ENCODE data around the gene ZNF124.

ZNF124 gene

DNA sequence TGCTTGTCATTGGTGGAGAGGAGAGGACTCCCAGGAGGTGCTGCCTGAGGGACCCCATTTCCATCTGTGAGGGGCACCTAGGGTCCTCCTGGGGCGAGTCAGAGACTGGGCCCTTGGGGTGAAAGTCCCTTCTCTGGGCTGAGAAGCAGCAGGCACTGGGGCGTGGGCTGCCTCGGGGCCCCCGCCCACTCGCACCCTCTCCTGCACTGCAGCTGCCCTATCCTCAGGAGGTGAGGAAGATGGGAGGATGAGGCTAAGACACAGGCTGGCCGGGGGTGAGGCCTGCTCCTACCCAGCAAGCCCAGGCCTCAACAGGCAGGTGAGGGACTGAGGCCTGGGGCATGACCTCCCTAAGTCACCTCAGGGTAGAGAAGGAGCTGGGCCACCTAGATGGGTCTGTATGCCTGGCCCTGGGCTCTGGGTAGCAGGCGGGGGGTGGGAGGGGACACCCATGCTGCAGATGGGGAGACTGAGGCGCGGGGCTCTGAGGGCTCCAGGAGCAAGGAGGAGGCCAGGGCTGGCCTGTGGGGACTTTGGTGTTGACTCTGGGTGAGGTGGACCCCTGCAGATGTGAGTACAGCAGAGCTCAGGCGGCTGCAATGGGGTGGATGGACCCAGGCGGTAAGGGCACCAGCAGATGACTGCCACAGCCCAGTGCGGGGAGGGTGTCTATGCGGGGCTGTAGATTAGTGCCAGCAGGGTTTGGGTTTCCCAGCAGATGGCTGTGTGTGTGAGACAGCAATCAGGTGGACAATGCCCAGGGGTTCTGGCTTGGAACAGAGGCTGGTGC is 57.3 kb downstream of the ZNF124 start:
- FAIRE-seq (no peak), DNase-seq (ENCODE audit: insufficient read length, low spot score) (no peak)
- TF ChIP-seq POU2F2 (IDR thresholded peaks at IDR 0.05; ENCODE audit: low read depth, low read length) (no peak), TAF1 (IDR thresholded peaks at IDR 0.05; ENCODE audit: low read depth, low read length) (no peak), POLR2A (IDR thresholded peaks at IDR 0.05; ENCODE audit: low read depth, low read length) (no peak), POLR2AphosphoS5 (IDR thresholded peaks at IDR 0.05; ENCODE audit: low read depth, low read length) (no peak), SPI1 (IDR thresholded peaks at IDR 0.05; ENCODE audit: low read depth, low read length) (no peak), PAX5 (IDR thresholded peaks at IDR 0.05; ENCODE audit: insufficient read depth, low read length, severe bottlenecking) (no peak)

- TF ChIP-seq POLR2A (IDR thresholded peaks at IDR 0.05; ENCODE audit: low read depth, low read length) (no peak), POU2F2 (IDR thresholded peaks at IDR 0.05; ENCODE audit: low read depth, low read length) (no peak), PAX5 (IDR thresholded peaks at IDR 0.05; ENCODE audit: insufficient read depth, low read length, severe bottlenecking) (no peak), SPI1 (IDR thresholded peaks at IDR 0.05; ENCODE audit: low read depth, low read length) (no peak), POLR2AphosphoS5 (IDR thresholded peaks at IDR 0.05; ENCODE audit: low read depth, low read length) (no peak), TAF1 (IDR thresholded peaks at IDR 0.05; ENCODE audit: low read depth, low read length) (no peak)
- FAIRE-seq (no peak), DNase-seq (ENCODE audit: insufficient read length, low spot score) (no peak)
Observed at GRCh38 chr1:247113733-247114271, 58.0 kb downstream of the ZNF124 start.

DNA sequence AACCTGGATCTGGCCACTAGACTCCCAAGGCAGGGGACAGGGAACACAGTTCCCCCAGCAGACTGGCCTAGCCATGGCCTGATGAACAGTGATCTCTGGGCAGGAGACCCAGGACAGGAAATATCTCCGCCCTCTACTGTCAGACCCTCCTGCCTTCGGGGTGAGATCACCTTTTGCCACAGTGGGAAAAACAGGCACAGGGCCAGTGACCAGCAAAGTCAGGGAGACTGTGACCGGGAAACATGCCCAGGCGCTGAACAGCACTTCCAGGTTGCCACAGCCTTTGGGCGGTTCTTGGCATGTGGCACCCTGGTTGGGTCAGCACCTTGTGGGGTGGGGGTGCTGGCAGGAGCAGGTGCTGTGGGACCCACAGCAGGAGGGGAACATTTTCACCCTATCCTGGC is 58.7 kb downstream of the ZNF124 start:
- TF ChIP-seq PAX5 (IDR thresholded peaks at IDR 0.05; ENCODE audit: insufficient read depth, low read length, severe bottlenecking) (no peak), POLR2A (IDR thresholded peaks at IDR 0.05; ENCODE audit: low read depth, low read length) (no peak), TAF1 (IDR thresholded peaks at IDR 0.05; ENCODE audit: low read depth, low read length) (no peak), SPI1 (IDR thresholded peaks at IDR 0.05; ENCODE audit: low read depth, low read length) (no peak), POLR2AphosphoS5 (IDR thresholded peaks at IDR 0.05; ENCODE audit: low read depth, low read length) (no peak), POU2F2 (IDR thresholded peaks at IDR 0.05; ENCODE audit: low read depth, low read length) (no peak)

GRCh38 chr1:247112479-247112781 is 59.4 kb downstream of the ZNF124 start:
- no peak for DNase-seq (ENCODE audit: insufficient read length, low spot score)
- no peak for TF ChIP-seq POU2F2 (IDR thresholded peaks at IDR 0.05; ENCODE audit: low read depth, low read length)
- no peak for TF ChIP-seq TAF1 (IDR thresholded peaks at IDR 0.05; ENCODE audit: low read depth, low read length)
- no peak for TF ChIP-seq PAX5 (IDR thresholded peaks at IDR 0.05; ENCODE audit: insufficient read depth, low read length, severe bottlenecking)
- TF ChIP-seq SPI1 (IDR thresholded peaks at IDR 0.05; ENCODE audit: low read depth, low read length) = no peak
- no peak for TF ChIP-seq POLR2A (IDR thresholded peaks at IDR 0.05; ENCODE audit: low read depth, low read length)
- TF ChIP-seq POLR2AphosphoS5 (IDR thresholded peaks at IDR 0.05; ENCODE audit: low read depth, low read length) = no peak

More for the DNA sequence above, 58.7 kb downstream of the ZNF124 start:
- FAIRE-seq = no peak
- no peak for DNase-seq (ENCODE audit: insufficient read length, low spot score)

GRCh38 chr1:247111700-247112478 is 59.9 kb downstream of the ZNF124 start:
- DNase-seq (ENCODE audit: insufficient read length, low spot score) (no peak), FAIRE-seq (no peak)
- TF ChIP-seq PAX5 (IDR thresholded peaks at IDR 0.05; ENCODE audit: insufficient read depth, low read length, severe bottlenecking) (no peak), POLR2A (IDR thresholded peaks at IDR 0.05; ENCODE audit: low read depth, low read length) (no peak), SPI1 (IDR thresholded peaks at IDR 0.05; ENCODE audit: low read depth, low read length) (no peak), POU2F2 (IDR thresholded peaks at IDR 0.05; ENCODE audit: low read depth, low read length) (no peak), TAF1 (IDR thresholded peaks at IDR 0.05; ENCODE audit: low read depth, low read length) (no peak), POLR2AphosphoS5 (IDR thresholded peaks at IDR 0.05; ENCODE audit: low read depth, low read length) (no peak)

More at GRCh38 chr1:247112479-247112781, 59.4 kb downstream of the ZNF124 start:
- no peak for FAIRE-seq

- no peak for FAIRE-seq
- no peak for DNase-seq (ENCODE audit: insufficient read length, low spot score)
- no peak for TF ChIP-seq POLR2AphosphoS5 (IDR thresholded peaks at IDR 0.05; ENCODE audit: low read depth, low read length)
- TF ChIP-seq POLR2A (IDR thresholded peaks at IDR 0.05; ENCODE audit: low read depth, low read length) = no peak
- no peak for TF ChIP-seq TAF1 (IDR thresholded peaks at IDR 0.05; ENCODE audit: low read depth, low read length)
- no peak for TF ChIP-seq SPI1 (IDR thresholded peaks at IDR 0.05; ENCODE audit: low read depth, low read length)
- TF ChIP-seq POU2F2 (IDR thresholded peaks at IDR 0.05; ENCODE audit: low read depth, low read length) = no peak
- TF ChIP-seq PAX5 (IDR thresholded peaks at IDR 0.05; ENCODE audit: insufficient read depth, low read length, severe bottlenecking) = no peak
Observed at GRCh38 chr1:247111259-247111699, 60.5 kb downstream of the ZNF124 start.

- no peak for FAIRE-seq
- no peak for DNase-seq (ENCODE audit: insufficient read length, low spot score)
- TF ChIP-seq POLR2AphosphoS5 (IDR thresholded peaks at IDR 0.05; ENCODE audit: low read depth, low read length) = no peak
- TF ChIP-seq POU2F2 (IDR thresholded peaks at IDR 0.05; ENCODE audit: low read depth, low read length) = no peak
- no peak for TF ChIP-seq PAX5 (IDR thresholded peaks at IDR 0.05; ENCODE audit: insufficient read depth, low read length, severe bottlenecking)
- no peak for TF ChIP-seq TAF1 (IDR thresholded peaks at IDR 0.05; ENCODE audit: low read depth, low read length)
- TF ChIP-seq POLR2A (IDR thresholded peaks at IDR 0.05; ENCODE audit: low read depth, low read length) = no peak
- no peak for TF ChIP-seq SPI1 (IDR thresholded peaks at IDR 0.05; ENCODE audit: low read depth, low read length)
Observed at GRCh38 chr1:247110627-247111258, 61.1 kb downstream of the ZNF124 start.

- no peak for DNase-seq (ENCODE audit: insufficient read length, low spot score)
- no peak for FAIRE-seq
- no peak for TF ChIP-seq SPI1 (IDR thresholded peaks at IDR 0.05; ENCODE audit: low read depth, low read length)
- TF ChIP-seq POLR2A (IDR thresholded peaks at IDR 0.05; ENCODE audit: low read depth, low read length) = no peak
- TF ChIP-seq TAF1 (IDR thresholded peaks at IDR 0.05; ENCODE audit: low read depth, low read length) = no peak
- no peak for TF ChIP-seq POLR2AphosphoS5 (IDR thresholded peaks at IDR 0.05; ENCODE audit: low read depth, low read length)
- no peak for TF ChIP-seq PAX5 (IDR thresholded peaks at IDR 0.05; ENCODE audit: insufficient read depth, low read length, severe bottlenecking)
- TF ChIP-seq POU2F2 (IDR thresholded peaks at IDR 0.05; ENCODE audit: low read depth, low read length) = no peak
Observed at GRCh38 chr1:247107694-247108093, 64.1 kb downstream of the ZNF124 start.
